Measurements from ENCODE around the gene HAUS1.
"Not testable (repeated sequence)": the region's sequence is repeated elsewhere in the genome, so short reads cannot be mapped to it uniquely, and the experiment has no call there.

Gene HAUS1

DNA sequence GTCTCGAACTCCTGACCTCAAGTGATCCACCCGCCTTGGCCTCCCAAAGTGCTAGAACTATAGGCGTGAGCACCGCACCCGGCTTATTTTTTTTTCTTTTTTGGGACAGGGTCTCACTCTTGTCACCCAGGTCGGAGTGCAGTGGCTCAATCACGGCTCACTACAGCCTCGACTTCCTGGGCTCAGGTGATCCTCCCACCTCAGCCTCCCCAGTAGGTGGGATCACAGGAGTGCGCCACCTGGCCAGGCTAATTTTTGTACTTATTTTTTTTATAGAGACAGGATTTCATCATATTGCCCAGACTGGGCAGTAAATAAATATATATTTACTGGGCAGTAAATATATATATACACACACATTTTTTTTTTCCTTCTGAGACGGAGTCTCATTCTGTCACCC lies 8.7 kb upstream of the HAUS1 start:
- H3K9ac ChIP-seq (ENCODE audit: low read length in 2 of 2): no peak overlapping the region
- peaks cover 15% of the 10 kb centered on the region for H3K4me1 ChIP-seq (ENCODE audit: control insufficient read depth, insufficient read depth, low read length)
- H3K27ac ChIP-seq (ENCODE audit: low read length): no peak overlapping the region
- no peaks in the 10 kb centered on the region for H3K27me3 ChIP-seq (ENCODE audit: control insufficient read depth in 1 of 2, insufficient read depth in 2 of 2, low read length in 2 of 2)
- H3K36me3 ChIP-seq (ENCODE audit: control insufficient read depth in 2 of 2, insufficient read depth in 2 of 2, low read length in 2 of 2): peaks cover 8 to 10% of the 10 kb centered on the region in 2 donors
- no peak overlapping the region for H3K4me3 ChIP-seq (ENCODE audit: low read length in 2 of 2)
- H3K9me3 ChIP-seq (ENCODE audit: control insufficient read depth in 2 of 2, low read length in 2 of 2): no peaks in the 10 kb centered on the region

- no peaks in the 10 kb centered on the region for H3K9me3 ChIP-seq (ENCODE audit: control insufficient read depth in 2 of 2, low read length in 2 of 2)
- H3K36me3 ChIP-seq (ENCODE audit: control insufficient read depth in 2 of 2, insufficient read depth in 2 of 2, low read length in 2 of 2): peaks cover 4 to 7% of the 10 kb centered on the region in 2 donors
- H3K4me3 ChIP-seq (ENCODE audit: low read length in 2 of 2): peak overlapping the region; percentile 99
- peak overlapping the region; percentile 97 to 99 for H3K9ac ChIP-seq (ENCODE audit: low read length in 2 of 2)
- H3K27me3 ChIP-seq (ENCODE audit: control insufficient read depth in 1 of 2, insufficient read depth in 2 of 2, low read length in 2 of 2): no peaks in the 10 kb centered on the region
- peaks cover 15% of the 10 kb centered on the region for H3K4me1 ChIP-seq (ENCODE audit: control insufficient read depth, insufficient read depth, low read length)
- peak overlapping the region; percentile 95 for H3K27ac ChIP-seq (ENCODE audit: low read length)
These were observed 7.4 kb upstream of the HAUS1 start for GRCh38 chr18:46096651-46097300.

GRCh38 chr18:46097431-46097800 lies 6.8 kb upstream of the HAUS1 start:
- Histone ChIP-seq H3K36me3 (ENCODE audit: control insufficient read depth in 2 of 2, insufficient read depth in 2 of 2, low read length in 2 of 2) (peaks cover 3 to 7% of the 10 kb centered on the region in 2 donors), H3K27ac (ENCODE audit: low read length) (peak overlapping the region; percentile 95), H3K9me3 (ENCODE audit: control insufficient read depth in 2 of 2, low read length in 2 of 2) (no peaks in the 10 kb centered on the region), H3K9ac (ENCODE audit: low read length in 2 of 2) (peak overlapping the region; percentile 97 to 99), H3K4me3 (ENCODE audit: low read length in 2 of 2) (peak overlapping the region; percentile 99), H3K4me1 (ENCODE audit: control insufficient read depth, insufficient read depth, low read length) (peaks cover 15% of the 10 kb centered on the region), H3K27me3 (ENCODE audit: control insufficient read depth in 1 of 2, insufficient read depth in 2 of 2, low read length in 2 of 2) (no peaks in the 10 kb centered on the region)

DNA sequence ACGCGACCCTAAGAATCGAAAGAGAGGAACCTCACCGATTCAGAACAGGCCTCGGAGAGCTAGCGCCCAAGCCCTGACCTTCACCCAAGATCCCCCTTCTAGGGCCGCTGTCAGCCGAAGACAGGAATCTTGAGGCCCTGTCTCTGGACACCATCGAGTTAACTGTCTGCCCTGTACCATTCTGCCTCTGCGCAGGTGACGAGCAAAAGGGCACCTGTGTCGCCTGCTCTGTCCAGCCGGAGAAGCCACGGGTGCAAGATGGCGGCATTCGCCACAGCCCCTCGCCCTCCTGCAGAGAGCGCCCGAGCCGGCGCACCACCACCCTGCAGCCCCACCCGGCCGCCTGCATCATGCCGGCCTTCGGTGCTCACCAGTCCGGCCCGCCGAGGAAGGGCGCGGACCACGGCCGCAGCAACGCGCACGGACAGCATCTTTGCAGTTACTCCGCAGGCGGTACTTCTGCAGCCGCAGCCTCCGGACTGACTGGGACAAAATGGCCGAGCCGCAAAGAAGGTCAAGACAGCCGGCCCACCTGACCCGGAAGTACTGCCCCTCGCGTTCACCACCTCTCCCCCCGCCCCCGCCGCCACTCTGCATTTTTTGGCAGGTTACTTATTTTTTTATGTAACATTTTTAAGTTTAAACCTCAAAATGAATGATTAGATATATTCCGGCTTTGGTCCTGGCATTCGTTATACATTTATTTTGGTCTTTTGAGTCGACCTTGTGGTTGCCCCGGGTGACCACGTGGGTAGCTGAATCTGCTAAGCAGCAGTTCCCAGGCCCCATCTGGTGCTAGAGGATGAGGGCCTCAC lies 6.2 kb upstream of the HAUS1 start, which contains the start of gene ATP5F1A:
Gene ATP5F1A (minus strand): TSS at position 496 of the 815 bp plus-strand sequence. CDS start 65 bp downstream, at position 431.
- Histone ChIP-seq H3K4me3 (ENCODE audit: low read length in 2 of 2) (peak within 1 kb of the TSS; percentile 99), H3K4me1 (ENCODE audit: control insufficient read depth, insufficient read depth, low read length) (peaks cover 15% of the 10 kb centered on the region), H3K27ac (ENCODE audit: low read length) (peak within 1 kb of the TSS; percentile 95), H3K9me3 (ENCODE audit: control insufficient read depth in 2 of 2, low read length in 2 of 2) (no peaks in the 10 kb centered on the region), H3K9ac (ENCODE audit: low read length in 2 of 2) (peak within 1 kb of the TSS; percentile 97 to 99), H3K36me3 (ENCODE audit: control insufficient read depth in 2 of 2, insufficient read depth in 2 of 2, low read length in 2 of 2) (peaks cover 3 to 7% of the 10 kb centered on the region in 2 donors), H3K27me3 (ENCODE audit: control insufficient read depth in 1 of 2, insufficient read depth in 2 of 2, low read length in 2 of 2) (no peaks in the 10 kb centered on the region)

- peaks cover 15% of the 10 kb centered on the region for H3K4me1 ChIP-seq (ENCODE audit: control insufficient read depth, insufficient read depth, low read length)
- peak overlapping the region; percentile 99 for H3K4me3 ChIP-seq (ENCODE audit: low read length in 2 of 2)
- no peaks in the 10 kb centered on the region for H3K27me3 ChIP-seq (ENCODE audit: control insufficient read depth in 1 of 2, insufficient read depth in 2 of 2, low read length in 2 of 2)
- peak overlapping the region; percentile 95 for H3K27ac ChIP-seq (ENCODE audit: low read length)
- H3K9me3 ChIP-seq (ENCODE audit: control insufficient read depth in 2 of 2, low read length in 2 of 2): no peaks in the 10 kb centered on the region
- H3K9ac ChIP-seq (ENCODE audit: low read length in 2 of 2): peak overlapping the region; percentile 78 to 99
- peaks cover 3 to 4% of the 10 kb centered on the region in 2 donors for H3K36me3 ChIP-seq (ENCODE audit: control insufficient read depth in 2 of 2, insufficient read depth in 2 of 2, low read length in 2 of 2)
These were observed 5.6 kb upstream of the HAUS1 start for GRCh38 chr18:46098616-46098933.

DNA sequence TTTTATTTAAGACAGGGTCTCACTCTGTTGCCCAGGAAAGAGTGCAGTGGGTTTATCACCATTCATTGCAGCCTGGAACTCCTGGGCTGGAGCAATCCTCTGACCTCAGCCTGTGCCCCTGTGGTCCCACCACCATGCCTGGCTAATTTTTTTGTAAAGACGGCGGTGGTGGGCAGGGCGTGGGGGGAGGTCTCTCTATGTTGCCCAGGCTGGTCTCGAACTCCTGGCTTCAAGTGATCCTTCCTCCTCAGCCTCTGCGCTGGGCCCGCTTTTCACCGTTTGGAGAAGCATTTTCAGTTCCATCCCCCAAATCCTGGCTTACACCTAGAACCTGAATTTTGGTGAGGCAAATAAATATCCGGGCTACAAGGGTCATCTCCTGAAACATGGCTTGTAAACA lies 4.7 kb upstream of the HAUS1 start:
- H3K36me3 ChIP-seq (ENCODE audit: control insufficient read depth in 2 of 2, insufficient read depth in 2 of 2, low read length in 2 of 2): peaks cover 0 to 3% of the 10 kb centered on the region in 2 donors
- no peak overlapping the region for H3K27ac ChIP-seq (ENCODE audit: low read length)
- H3K4me1 ChIP-seq (ENCODE audit: control insufficient read depth, insufficient read depth, low read length): peaks cover 19% of the 10 kb centered on the region
- H3K9me3 ChIP-seq (ENCODE audit: control insufficient read depth in 2 of 2, low read length in 2 of 2): no peaks in the 10 kb centered on the region
- H3K9ac ChIP-seq (ENCODE audit: low read length in 2 of 2): no peak overlapping the region
- no peaks in the 10 kb centered on the region for H3K27me3 ChIP-seq (ENCODE audit: control insufficient read depth in 1 of 2, insufficient read depth in 2 of 2, low read length in 2 of 2)
- H3K4me3 ChIP-seq (ENCODE audit: low read length in 2 of 2): no peak overlapping the region

DNA sequence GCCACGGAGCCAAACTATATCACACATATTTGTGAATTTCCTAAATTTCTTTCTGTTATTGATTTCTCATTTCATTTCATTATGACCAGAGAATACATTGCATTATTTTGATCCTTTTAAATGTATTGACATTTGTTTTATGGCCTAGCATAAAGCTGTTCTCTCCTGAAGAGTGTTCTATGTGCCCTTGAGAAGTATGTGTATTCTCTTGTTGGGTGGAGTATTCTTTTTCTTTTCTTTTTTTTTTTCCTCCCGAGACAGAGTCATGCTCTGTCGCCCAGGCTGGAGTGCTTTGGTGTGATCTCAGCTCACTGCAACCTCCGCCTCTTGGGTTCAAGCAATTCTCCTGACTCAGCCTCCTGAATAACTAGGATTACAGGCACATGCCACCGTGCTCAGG lies 5.2 kb downstream of the HAUS1 start:
- H3K4me3 ChIP-seq (ENCODE audit: low read length in 2 of 2): no peak overlapping the region
- H3K9ac ChIP-seq (ENCODE audit: low read length in 2 of 2): no peak overlapping the region
- no peaks in the 10 kb centered on the region for H3K27me3 ChIP-seq (ENCODE audit: control insufficient read depth in 1 of 2, insufficient read depth in 2 of 2, low read length in 2 of 2)
- H3K9me3 ChIP-seq (ENCODE audit: control insufficient read depth in 2 of 2, low read length in 2 of 2): no peaks in the 10 kb centered on the region
- no peak overlapping the region for H3K27ac ChIP-seq (ENCODE audit: low read length)
- H3K36me3 ChIP-seq (ENCODE audit: control insufficient read depth in 2 of 2, insufficient read depth in 2 of 2, low read length in 2 of 2): peaks cover 0 to 5% of the 10 kb centered on the region in 2 donors
- peaks cover 8% of the 10 kb centered on the region for H3K4me1 ChIP-seq (ENCODE audit: control insufficient read depth, insufficient read depth, low read length)

DNA sequence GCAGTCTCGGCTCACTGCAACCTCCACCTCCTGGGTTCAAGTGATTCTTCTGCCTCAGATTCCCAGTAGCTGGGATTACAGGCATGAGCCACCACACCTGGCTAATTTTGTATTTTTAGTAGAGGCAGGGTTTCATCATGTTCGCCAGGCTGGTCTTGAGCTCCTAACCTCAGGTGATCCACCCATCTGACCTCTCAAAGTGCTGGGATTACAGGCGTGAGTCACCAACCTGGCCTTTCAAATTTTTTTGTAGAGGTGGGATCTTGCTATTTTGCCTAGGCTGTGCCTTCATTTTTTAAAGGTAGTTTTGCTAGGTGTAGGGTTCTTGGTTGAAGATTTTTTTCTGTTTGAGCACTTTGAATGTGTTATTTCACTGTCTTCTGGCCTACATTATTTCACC lies 6.2 kb downstream of the HAUS1 start:
- Histone ChIP-seq H3K4me3 (ENCODE audit: low read length in 2 of 2) (no peak overlapping the region), H3K9ac (ENCODE audit: low read length in 2 of 2) (no peak overlapping the region), H3K27ac (ENCODE audit: low read length) (no peak overlapping the region), H3K27me3 (ENCODE audit: control insufficient read depth in 1 of 2, insufficient read depth in 2 of 2, low read length in 2 of 2) (no peaks in the 10 kb centered on the region), H3K36me3 (ENCODE audit: control insufficient read depth in 2 of 2, insufficient read depth in 2 of 2, low read length in 2 of 2) (peaks cover 5 to 6% of the 10 kb centered on the region in 2 donors), H3K9me3 (ENCODE audit: control insufficient read depth in 2 of 2, low read length in 2 of 2) (no peaks in the 10 kb centered on the region), H3K4me1 (ENCODE audit: control insufficient read depth, insufficient read depth, low read length) (no peaks in the 10 kb centered on the region)

DNA sequence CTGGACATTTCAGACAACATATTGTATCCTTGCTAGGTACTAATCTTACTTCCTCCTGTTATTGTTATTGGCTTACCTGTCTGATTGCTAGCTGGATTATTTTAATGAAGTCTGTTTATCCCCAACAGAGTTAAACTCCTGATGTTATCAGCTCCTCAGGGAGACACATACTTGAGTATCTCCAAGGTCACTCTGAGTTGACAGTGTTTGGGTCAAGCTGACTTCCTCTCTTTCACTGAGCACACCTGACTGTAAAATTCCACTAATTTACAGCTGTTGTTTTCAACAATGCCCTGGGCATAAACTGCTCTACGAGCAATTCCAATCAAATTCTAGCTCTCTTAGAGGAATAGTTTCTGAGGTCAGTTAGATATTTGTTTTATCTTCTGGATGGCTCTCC lies 9.6 kb downstream of the HAUS1 start:
- Histone ChIP-seq H3K4me3 (ENCODE audit: low read length in 2 of 2) (no peak overlapping the region), H3K36me3 (ENCODE audit: control insufficient read depth in 2 of 2, insufficient read depth in 2 of 2, low read length in 2 of 2) (peaks cover 5 to 10% of the 10 kb centered on the region in 2 donors), H3K27me3 (ENCODE audit: control insufficient read depth in 1 of 2, insufficient read depth in 2 of 2, low read length in 2 of 2) (no peaks in the 10 kb centered on the region), H3K9me3 (ENCODE audit: control insufficient read depth in 2 of 2, low read length in 2 of 2) (no peaks in the 10 kb centered on the region), H3K4me1 (ENCODE audit: control insufficient read depth, insufficient read depth, low read length) (no peaks in the 10 kb centered on the region), H3K9ac (ENCODE audit: low read length in 2 of 2) (no peak overlapping the region), H3K27ac (ENCODE audit: low read length) (no peak overlapping the region)

DNA sequence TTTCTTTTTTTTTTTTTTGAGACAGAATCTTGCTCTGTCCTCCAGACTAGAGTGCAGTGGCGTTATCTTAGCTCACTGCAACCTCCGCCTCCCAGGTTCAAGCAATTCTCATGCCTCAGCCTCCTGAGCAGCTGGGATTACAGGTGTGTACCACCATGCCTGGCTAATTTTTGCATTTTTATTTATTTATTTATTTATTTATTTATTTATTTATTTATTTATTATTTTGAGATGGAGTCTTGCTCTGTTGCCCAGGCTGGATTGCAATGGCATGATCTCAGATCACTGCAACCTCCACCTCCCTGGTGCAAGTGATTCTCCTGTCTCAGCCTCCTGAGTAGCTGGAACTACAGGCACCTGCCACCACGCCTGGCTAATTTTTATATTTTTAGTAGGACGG lies 22.4 kb downstream of the HAUS1 start:
- not testable (repeated sequence) for H3K27me3 ChIP-seq (ENCODE audit: control insufficient read depth in 1 of 2, insufficient read depth in 2 of 2, low read length in 2 of 2); H3K9me3 ChIP-seq (ENCODE audit: control insufficient read depth in 2 of 2, low read length in 2 of 2); H3K9ac ChIP-seq (ENCODE audit: low read length in 2 of 2); H3K4me3 ChIP-seq (ENCODE audit: low read length in 2 of 2); H3K27ac ChIP-seq (ENCODE audit: low read length); H3K4me1 ChIP-seq (ENCODE audit: control insufficient read depth, insufficient read depth, low read length)
- peaks cover 14 to 24% of the 10 kb centered on the region in 2 donors for H3K36me3 ChIP-seq (ENCODE audit: control insufficient read depth in 2 of 2, insufficient read depth in 2 of 2, low read length in 2 of 2)

DNA sequence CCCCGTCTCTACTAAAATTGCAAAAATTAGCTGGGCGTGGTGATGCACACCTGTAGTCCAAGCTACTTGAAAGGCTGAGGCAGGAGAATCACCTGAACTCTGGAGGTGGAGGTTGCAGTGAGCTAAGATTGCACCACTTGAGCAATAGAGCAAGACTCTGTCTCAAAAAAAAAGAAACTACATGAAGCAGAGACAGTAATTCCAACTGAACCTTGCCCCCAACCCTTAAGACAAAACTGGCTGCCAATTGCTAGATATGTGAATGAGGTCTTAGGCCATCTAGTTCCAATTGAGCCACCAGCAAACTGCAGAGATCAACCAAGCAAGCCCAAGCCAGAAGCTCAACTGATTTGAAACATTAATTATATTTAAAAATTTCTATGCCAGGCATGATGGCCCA lies 25.9 kb downstream of the HAUS1 start:
- Histone ChIP-seq H3K4me1 (ENCODE audit: control insufficient read depth, insufficient read depth, low read length) (no peaks in the 10 kb centered on the region), H3K36me3 (ENCODE audit: control insufficient read depth in 2 of 2, insufficient read depth in 2 of 2, low read length in 2 of 2) (peaks cover 9 to 13% of the 10 kb centered on the region in 2 donors), H3K27me3 (ENCODE audit: control insufficient read depth in 1 of 2, insufficient read depth in 2 of 2, low read length in 2 of 2) (no peaks in the 10 kb centered on the region), H3K4me3 (ENCODE audit: low read length in 2 of 2) (no peak overlapping the region), H3K9me3 (ENCODE audit: control insufficient read depth in 2 of 2, low read length in 2 of 2) (no peaks in the 10 kb centered on the region), H3K27ac (ENCODE audit: low read length) (no peak overlapping the region), H3K9ac (ENCODE audit: low read length in 2 of 2) (no peak overlapping the region)
